Nephron progenitor cell (in vitro differentiated cells): ENCODE results near the gene PLD3.
"Not testable (repeated sequence)": the region's sequence is repeated elsewhere in the genome, so short reads cannot be mapped to it uniquely, and the experiment has no call there.

Experiments
- DNase-seq: peaks from one replicate; pipeline ENCODE4 v3.0.0; 2021
- H3K27ac Mint-ChIP-seq: 2 replicates; pipeline ENCODE4 v1.8.0; 2021; ENCODE audit warnings: mild to moderate bottlenecking, moderate library complexity, mixed read lengths
- H3K27me3 Mint-ChIP-seq: 2 replicates; pipeline ENCODE4 v1.8.0; 2021; ENCODE audit warnings: mild to moderate bottlenecking, low read depth, mixed read lengths; ENCODE audit not compliant: poor library complexity
- H3K36me3 Mint-ChIP-seq: 2 replicates; pipeline ENCODE4 v1.8.0; 2021; ENCODE audit warnings: low read depth, mixed read lengths
- H3K4me1 Mint-ChIP-seq: 2 replicates; pipeline ENCODE4 v1.8.0; 2021; ENCODE audit warnings: mixed read lengths
- H3K4me3 Mint-ChIP-seq: 2 replicates; pipeline ENCODE4 v1.8.0; 2021; ENCODE audit warnings: mild to moderate bottlenecking, moderate library complexity, mixed read lengths
- H3K9me3 Mint-ChIP-seq: 2 replicates; pipeline ENCODE4 v1.8.0; 2021; ENCODE audit warnings: mild to moderate bottlenecking, moderate library complexity, mixed read lengths
- CTCF ChIP-seq: fragments of 200-600 bp; sonication (generic); IDR thresholded peaks from 2 replicates; pipeline ENCODE4 v1.5.0; 2021; ENCODE audit warnings: antibody characterized with exemption

The PLD3 gene

GRCh38 chr19:40403262-40403984 is 54.9 kb downstream of the PLD3 start:
- peak overlapping the region; percentile 89 for H3K4me3 Mint-ChIP-seq
- peaks cover 39% of the 10 kb centered on the region for H3K4me1 Mint-ChIP-seq
- H3K27me3 Mint-ChIP-seq = peaks cover 9% of the 10 kb centered on the region
- TF ChIP-seq CTCF = no peak
- peak; percentile 98 for DNase-seq
- no peaks in the 10 kb centered on the region for H3K36me3 Mint-ChIP-seq
- H3K27ac Mint-ChIP-seq = peak overlapping the region; percentile 40
- no peaks in the 10 kb centered on the region for H3K9me3 Mint-ChIP-seq

- Mint-ChIP-seq H3K9me3 (no peaks in the 10 kb centered on the region), H3K27ac (no peak overlapping the region), H3K36me3 (no peaks in the 10 kb centered on the region), H3K27me3 (peaks cover 8% of the 10 kb centered on the region), H3K4me1 (peaks cover 22% of the 10 kb centered on the region), H3K4me3 (no peak overlapping the region)
- no peak for TF ChIP-seq CTCF
- no peak for DNase-seq
Observed at GRCh38 chr19:40407714-40408597, 59.5 kb downstream of the PLD3 start.

GRCh38 chr19:40408598-40408925 is 60.1 kb downstream of the PLD3 start:
- DNase-seq, H3K36me3 Mint-ChIP-seq, H3K27ac Mint-ChIP-seq, H3K27me3 Mint-ChIP-seq, H3K4me3 Mint-ChIP-seq, H3K9me3 Mint-ChIP-seq: not testable (repeated sequence)
- peaks cover 21% of the 10 kb centered on the region for H3K4me1 Mint-ChIP-seq

GRCh38 chr19:40410030-40410389 is 61.5 kb downstream of the PLD3 start:
- DNase-seq = no peak
- no peak for TF ChIP-seq CTCF
- Mint-ChIP-seq H3K27me3 (peaks cover 8% of the 10 kb centered on the region), H3K27ac (no peak overlapping the region), H3K4me3 (no peak overlapping the region), H3K9me3 (no peaks in the 10 kb centered on the region), H3K36me3 (no peaks in the 10 kb centered on the region), H3K4me1 (peaks cover 16% of the 10 kb centered on the region)

- Mint-ChIP-seq H3K36me3 (no peaks in the 10 kb centered on the region), H3K27ac (peak overlapping the region; percentile 95), H3K4me1 (peaks cover 26% of the 10 kb centered on the region), H3K4me3 (no peak overlapping the region), H3K9me3 (no peaks in the 10 kb centered on the region), H3K27me3 (peaks cover 8% of the 10 kb centered on the region)
- TF ChIP-seq CTCF = no peak
- no peak for DNase-seq
Observed at GRCh38 chr19:40411125-40411842, 62.8 kb downstream of the PLD3 start.

GRCh38 chr19:40411958-40412499 is 63.5 kb downstream of the PLD3 start:
- H3K4me3 Mint-ChIP-seq = no peak overlapping the region
- H3K4me1 Mint-ChIP-seq = peaks cover 31% of the 10 kb centered on the region
- no peaks in the 10 kb centered on the region for H3K36me3 Mint-ChIP-seq
- no peak overlapping the region for H3K27ac Mint-ChIP-seq
- TF ChIP-seq CTCF = no peak
- no peak for DNase-seq
- H3K9me3 Mint-ChIP-seq = no peaks in the 10 kb centered on the region
- H3K27me3 Mint-ChIP-seq = peaks cover 8% of the 10 kb centered on the region
